GM18873 (cell line): ENCODE data around the gene TBX22.
"Not testable (repeated sequence)": the region's sequence is repeated elsewhere in the genome, so short reads cannot be mapped to it uniquely, and the experiment has no call there.

Source experiments
- ATAC-seq: cut with Tn5 transposase; IDR thresholded peaks from one replicate; pipeline ENCODE4 v1.9.1; 2021; ENCODE audit warnings: mild to moderate bottlenecking, moderate library complexity, moderate number of reproducible peaks; ENCODE audit not compliant: unreplicated experiment, low FRiP score

TBX22 gene

DNA sequence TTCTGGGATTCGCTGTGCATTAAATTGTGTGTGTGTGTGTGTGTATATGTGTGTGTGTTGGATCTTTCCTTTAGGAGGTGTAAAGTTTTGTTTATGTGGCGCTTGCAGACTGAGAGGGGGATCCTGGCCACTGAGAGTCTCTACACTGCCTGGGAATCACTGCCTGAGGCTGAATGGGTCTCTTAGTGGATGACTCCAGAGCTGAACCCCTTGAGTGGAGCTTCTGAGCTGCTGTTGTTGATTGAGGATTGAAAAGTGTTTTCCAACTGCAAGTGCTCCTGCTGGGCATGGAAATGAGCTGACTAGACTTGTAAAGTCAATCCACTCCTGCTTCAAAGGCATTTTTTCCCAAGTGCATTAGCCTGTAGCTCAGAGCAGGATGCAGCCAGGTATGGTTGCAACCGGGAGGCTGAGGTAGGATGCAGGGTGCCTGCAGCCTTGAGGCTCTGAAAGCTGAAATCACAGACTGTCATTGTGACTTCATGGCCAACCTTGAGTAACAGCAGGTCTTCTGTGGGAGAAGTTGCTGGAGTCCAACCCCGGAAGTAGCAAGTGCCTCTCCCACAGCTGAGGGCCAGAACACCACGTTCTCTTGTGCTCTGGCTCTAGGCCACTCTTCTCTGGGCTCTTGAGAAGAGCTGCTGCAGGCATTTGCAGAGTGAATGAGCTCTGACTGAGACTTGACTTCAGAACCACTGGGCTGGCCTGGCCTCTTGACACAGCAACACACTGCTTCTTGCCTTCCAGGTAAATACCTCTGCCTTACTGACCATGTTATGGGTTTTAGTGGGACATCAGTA, at the start of gene TBX22:
Gene TBX22, plus strand, starts transcription at position 613 of the 800 bp plus-strand sequence. CDS start 7,517 bp downstream, outside the sequence.
- ATAC-seq: no peak

DNA sequence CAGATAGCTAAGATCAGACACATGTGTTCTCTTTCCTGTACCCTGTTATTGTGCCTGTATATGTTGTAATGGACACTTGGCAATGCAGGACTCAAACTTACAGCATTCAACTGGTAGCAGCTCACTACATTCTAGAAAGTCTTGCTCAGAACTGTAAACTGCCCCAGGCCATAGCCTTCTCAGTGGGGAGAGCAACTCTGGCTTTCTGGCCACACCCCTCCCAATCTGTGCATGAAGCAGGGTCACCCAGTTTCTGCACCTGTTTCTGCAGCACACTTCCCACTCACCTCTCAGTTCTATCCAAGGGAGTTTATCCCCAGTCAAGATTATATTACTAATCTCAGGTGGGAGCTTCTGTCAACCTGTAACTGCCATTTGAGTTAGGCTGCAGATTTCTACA, 38.9 kb upstream of the TBX22 start:
- no peak for ATAC-seq

GRCh38 chrX:80004458-80004857, 10.1 kb upstream of the TBX22 start:
- ATAC-seq: no peak

GRCh38 chrX:80011522-80011921, 3.0 kb upstream of the TBX22 start:
- ATAC-seq: no peak

DNA sequence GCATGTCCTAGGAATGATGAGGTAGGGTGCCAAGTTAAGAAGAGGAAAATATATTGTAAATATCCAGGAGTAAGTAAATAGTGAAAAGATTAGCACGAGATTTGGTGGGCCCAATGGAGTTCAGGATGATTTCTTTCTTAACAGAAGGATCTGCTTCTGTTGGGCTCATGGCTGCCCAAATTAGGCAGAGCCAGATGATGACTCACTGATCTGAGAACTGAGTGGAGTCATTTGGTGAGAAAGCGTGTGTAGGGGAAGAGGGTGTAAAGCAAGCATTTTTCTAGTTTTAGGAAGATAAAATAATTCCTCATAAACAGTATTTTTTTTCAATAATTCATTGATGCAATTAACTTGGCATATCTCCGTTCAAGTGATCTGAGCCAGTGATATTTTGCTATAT, 1.6 kb downstream of the TBX22 start:
- ATAC-seq: no peak

GRCh38 chrX:80021621-80022020, 7.1 kb downstream of the TBX22 start:
- no peak for ATAC-seq

DNA sequence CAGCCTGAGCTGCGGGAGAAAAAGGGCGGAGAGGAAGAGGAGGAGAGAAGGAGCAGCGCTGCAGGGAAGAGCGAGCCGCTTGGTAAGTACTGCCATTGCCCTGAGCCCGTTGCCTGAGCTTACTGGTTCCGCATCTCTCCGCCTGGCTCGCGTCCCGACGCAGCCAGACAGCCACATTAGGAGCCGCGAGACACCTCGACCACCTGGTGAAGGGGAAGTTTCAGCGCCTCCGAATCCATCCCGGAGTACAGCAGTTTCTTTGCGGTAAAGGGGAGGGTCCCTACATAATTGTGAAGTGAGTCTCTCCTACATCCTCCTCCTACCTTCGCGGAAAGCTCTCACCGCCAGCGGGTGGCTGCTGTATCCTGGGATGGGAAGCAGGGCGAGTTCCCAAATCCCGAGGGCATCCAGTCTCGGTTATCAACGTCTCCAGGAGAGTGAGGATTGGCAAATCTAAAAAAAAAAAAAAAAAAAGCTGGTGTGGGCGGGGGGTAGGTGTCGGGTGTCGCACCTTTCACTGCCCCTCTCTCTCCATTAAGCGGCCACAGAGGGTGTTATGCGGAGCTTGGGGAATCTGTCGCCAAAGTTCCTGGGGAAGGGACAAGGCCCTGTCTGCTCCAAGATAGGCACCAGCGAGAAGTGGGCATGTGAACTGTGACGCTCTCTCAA, 7.9 kb downstream of the TBX22 start:
- no peak for ATAC-seq

GRCh38 chrX:80026116-80026515, 11.6 kb downstream of the TBX22 start:
- no peak for ATAC-seq

- not testable (repeated sequence) for ATAC-seq
These were observed 51.6 kb downstream of the TBX22 start for GRCh38 chrX:80066156-80066555.

GRCh38 chrX:80075625-80076024, 61.1 kb downstream of the TBX22 start:
- ATAC-seq: not testable (repeated sequence)
